Left kidney (tissue), 2 donors: ENCODE results near the gene STPG2. TPM values are rescaled to one million over a fixed set of nuclear protein-coding genes. Genes with fewer than 3 reads are reported as not detected.
A peak's percentile ranks its signal among the peaks of the same experiment; 100 is the strongest.

ENCODE experiments used
- DNase-seq: peaks from one replicate; pipeline ENCODE4 v3.0.0-alpha.2; 2013
- polyA plus RNA-seq: library from polyadenylated mRNA; unstranded; fragments of 120-200 nt; gene quantifications from one replicate; pipeline ENCODE4 v1.2.1, GENCODE V29; 2013; ENCODE audit not compliant: insufficient read length

Gene STPG2
- polyA plus RNA-seq, 1 donor: 0.58 TPM

- DNase-seq: no peak
These were observed 49.6 kb downstream of the STPG2 start for GRCh38 chr4:98093662-98094061.

DNA sequence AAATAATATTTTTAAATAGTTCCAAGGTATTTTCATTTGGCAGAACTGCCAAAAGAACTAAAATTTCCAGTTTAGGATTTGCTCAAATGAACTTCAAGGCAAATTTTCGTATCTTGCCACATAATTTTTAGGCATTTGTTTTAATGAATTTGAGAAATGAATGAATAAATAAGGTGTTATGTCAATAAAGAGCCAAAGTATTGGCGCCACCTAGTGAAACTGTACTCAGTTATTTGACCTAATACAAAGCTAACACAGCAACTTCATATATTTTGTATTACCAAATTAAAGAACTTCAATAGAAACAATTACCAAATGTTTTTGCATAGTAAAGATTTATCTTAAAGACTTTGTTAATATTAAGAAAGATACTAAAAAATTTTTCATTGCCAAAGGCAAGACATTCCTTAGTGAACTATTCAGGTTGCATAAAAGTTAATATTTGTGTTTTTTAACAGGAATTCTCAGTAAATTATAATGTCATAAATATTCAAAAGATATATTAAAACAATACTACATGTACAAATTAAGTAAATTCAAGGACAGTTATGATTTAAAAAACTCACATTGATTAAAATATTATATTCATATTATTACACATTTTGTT, 50.3 kb downstream of the STPG2 start:
- DNase-seq: peak; percentile 15

GRCh38 chr4:98081936-98082335, 61.3 kb downstream of the STPG2 start:
- DNase-seq: no peak

DNA sequence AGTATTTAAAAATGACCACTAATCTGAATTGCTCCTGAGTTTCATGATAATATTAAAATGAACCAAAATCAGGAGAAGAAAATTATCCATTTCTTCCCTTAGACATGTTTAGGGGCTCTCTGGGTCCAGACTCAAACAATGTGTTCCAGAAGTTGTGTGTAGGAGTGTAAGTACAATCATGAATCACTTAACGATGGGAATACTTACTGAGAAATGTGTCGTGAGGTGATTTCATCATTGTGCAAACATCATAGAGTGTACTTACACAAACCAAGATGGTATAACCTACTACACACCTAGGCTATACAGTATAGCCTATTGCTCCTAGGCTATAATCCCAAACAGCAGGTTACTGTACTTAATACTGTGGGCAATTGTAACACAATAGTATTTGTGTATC, 74.8 kb downstream of the STPG2 start:
- no peak for DNase-seq

DNA sequence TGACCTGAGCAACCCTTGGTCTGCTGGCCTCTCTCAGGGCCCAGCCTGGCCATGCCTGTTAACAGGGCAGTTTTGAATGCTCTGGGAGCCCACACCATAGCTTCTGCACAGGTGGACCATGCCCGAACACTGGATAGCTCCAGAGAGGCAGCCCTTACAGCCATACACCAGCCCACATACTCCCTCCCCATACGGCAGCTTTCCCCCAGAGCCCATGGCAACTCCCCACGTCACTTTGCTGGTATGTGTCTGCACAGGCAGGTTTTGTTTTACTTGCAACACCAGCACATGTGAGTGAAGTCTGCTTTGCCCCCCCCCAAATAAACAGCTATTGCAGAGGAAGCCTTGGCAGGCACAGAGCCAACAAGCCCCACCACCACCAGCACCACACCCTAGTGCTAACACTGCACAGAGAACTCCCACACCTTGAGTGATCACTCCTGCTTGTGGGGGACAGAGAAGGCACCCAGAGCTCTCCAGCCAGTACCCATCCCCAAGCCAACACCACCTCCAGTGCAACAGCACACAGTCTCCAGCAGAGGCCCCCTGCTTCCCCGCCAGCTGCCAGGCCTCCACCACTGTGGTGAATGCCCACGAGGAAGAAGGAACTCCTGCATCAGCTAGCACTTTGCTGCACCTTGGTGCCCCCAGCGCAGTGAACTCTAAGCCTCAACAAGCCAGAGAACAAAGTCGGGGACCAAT, 87.3 kb downstream of the STPG2 start:
- no peak for DNase-seq

- DNase-seq: no peak
These were observed 96.6 kb downstream of the STPG2 start for GRCh38 chr4:98046665-98047064.

GRCh38 chr4:98030059-98030458, 113.2 kb downstream of the STPG2 start:
- DNase-seq: no peak

DNA sequence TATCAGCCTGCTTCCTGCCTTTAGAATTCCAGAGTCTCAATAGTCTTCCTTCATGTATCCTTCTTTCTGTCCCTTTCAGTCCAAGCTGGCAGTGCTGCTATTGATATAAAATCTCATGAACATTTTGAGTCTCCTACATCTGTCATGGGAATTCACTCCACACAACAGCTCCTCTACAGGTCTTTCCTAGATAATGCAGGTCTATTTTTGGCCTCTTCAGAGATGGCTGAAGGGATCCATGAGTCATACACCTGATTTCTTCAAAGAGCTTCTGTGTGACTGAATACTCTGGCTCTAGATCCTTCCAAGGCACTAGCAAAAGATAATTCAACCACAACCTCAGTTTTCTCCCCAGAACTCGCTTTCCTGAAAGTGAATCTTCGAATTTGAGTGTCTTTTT, 115.4 kb downstream of the STPG2 start:
- no peak for DNase-seq

GRCh38 chr4:98026362-98026761, 116.9 kb downstream of the STPG2 start:
- DNase-seq: no peak

- no peak for DNase-seq
These were observed 136.4 kb downstream of the STPG2 start for GRCh38 chr4:98006814-98007412.

DNA sequence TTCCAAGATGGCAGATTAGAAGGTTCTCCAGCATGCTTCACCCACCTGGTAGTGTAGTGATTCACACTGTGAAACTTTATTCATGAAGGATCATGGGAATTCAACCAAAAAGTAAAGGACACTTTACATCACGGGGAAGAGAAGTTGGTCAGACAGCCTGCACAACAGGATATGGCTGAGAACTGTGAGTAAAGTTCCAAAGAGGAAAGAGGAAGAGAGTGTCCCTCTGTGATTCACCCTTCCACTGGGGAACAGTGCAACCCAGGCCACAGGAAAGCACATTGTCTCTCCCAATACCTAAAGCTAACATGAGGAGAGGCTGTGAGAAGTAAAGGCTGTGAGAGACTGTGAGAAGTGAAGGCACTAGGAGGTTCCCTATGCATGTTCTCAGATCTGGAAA, 137.2 kb downstream of the STPG2 start:
- no peak for DNase-seq

- DNase-seq: no peak
These were observed 142.3 kb downstream of the STPG2 start for GRCh38 chr4:98000940-98001339.

GRCh38 chr4:97998203-97998602, 145.1 kb downstream of the STPG2 start:
- DNase-seq: no peak

GRCh38 chr4:97994765-97995465, 148.4 kb downstream of the STPG2 start:
- no peak for DNase-seq

DNA sequence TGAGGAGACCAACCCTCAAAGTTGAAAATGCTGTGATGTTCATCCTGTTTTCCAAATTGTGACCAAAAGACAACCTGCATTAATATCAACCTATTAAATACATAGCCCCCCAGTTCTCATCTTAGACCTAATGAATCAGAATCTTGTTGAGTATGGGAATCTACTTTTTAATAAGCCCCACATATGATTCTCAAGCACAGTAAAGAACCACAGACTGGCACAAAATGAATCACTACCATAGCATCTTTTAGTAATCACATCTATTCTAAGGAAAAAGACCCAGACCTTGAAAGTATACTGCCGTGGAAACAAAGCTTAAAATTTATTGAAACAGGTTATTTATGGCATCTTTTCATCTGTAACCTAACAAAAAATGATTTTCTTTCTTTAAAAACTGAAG, 152.9 kb downstream of the STPG2 start:
- no peak for DNase-seq

DNA sequence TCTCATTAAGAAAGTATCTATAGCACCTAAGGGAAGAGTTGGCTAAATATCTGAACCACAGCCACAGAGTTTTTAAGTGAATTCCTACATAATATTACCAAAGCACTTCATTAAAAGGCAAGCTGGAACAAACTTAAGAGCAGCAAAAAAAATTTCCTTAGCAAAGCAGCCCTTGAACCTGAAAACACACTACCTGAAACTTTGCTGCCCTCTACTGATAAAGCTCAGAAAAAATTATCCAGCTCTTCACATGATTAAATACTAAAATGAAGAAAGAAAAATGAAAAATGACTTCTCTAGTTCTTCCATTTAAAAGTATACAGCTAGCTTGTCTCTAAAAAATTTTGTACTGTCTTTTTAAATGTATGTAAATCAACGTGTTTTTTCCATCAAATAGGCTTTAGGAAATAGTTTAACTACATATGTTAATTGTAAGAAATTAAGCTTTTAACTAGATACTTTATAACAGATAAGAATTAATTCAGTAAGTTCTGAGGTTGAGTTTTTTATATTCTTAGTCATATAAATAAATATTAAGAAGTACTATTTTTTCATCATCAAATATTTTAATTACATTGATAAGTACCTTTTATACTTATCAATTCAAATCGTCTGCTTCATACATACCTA, 156.1 kb downstream of the STPG2 start:
- peak; percentile 47 for DNase-seq

DNA sequence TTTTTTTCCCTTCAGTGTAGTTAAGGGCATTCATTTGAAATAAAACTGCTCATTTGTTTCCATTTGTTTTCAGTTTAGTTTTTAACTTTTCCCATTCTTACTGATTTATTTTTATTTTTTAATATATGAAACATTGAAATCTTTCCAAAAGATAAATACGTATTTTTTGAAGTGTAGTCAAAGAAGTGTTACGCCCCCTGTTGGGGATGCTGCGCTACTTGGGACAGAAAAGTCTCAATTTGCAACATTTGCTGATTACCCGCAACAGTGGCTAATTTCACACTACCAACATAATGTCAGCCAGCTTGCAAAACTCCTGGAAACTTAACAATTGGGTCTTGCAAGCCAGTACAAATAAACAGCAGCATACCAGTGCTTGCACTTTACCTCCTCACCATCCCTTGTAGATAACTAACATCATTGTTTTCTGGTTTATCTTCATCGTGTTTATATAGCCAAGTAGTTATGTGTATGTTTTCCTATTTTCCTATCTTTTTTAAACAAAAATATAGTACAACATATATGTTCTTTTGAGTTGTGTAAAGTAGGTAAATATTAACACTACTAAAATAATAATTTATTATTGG, 158.6 kb downstream of the STPG2 start:
- DNase-seq: no peak

DNA sequence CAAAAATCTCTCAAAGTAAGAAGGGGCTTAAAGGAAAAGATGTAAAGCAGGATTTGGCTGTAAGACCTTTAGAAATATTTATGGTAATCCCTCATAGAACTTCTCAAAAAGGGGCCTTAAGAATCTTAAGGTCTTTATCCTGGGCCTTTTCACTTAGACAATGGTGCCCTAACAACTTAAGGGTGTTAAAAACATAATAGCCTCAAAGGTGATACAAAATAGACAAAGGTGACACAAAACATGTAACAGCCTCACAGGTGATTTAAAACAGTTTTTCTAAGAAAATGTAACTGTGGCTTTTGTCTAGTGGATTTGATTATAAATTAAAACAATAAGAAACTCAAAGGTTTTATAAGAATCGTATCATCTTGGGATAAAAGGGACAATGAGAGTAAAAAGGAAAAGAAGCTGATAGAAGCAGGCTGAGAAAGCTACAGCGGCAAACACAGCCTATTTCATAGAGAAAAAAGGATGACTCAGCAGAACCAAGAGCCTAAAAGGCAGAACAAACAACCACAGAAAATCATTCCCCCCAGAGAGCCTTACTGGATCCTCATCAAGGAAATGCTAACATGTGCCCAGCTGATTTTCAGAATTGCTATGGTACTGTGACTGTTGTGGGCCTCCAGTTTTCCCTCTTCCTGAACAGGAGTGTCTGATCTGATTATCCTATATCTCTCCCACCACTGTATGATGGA, 164.3 kb downstream of the STPG2 start:
- DNase-seq: no peak

- DNase-seq: no peak
These were observed 189.9 kb downstream of the STPG2 start for GRCh38 chr4:97953171-97953941.

DNA sequence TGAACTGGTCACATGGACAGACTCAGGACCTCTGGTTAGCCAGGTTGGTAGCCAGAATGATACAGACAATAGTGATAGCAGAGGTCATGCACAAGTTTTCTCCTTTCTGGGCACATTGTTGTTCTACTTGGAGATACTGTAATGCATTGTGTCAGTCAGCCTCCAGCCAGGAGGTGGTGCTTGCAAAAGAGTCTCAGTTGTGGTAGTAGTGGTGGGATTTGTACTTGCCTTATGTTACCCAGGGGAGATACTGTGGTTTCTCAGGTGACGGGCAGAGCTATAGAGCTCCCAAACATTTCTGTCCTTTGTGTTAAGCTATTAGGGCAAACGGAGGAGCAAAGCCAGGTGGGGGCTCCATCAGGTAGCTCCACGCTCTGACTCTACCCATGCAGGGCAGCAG, 190.5 kb downstream of the STPG2 start:
- DNase-seq: no peak

GRCh38 chr4:97950836-97951235, 192.4 kb downstream of the STPG2 start:
- no peak for DNase-seq
